ENCODE results near the gene GNL3L. TPM values are rescaled to one million over a fixed set of nuclear protein-coding genes. Genes with fewer than 3 reads are reported as not detected.

GNL3L gene
- total and polyA plus RNA-seq, 2 of the 13 experiments (the other 11 are each of a cell fraction or from before 2014, with no cell fraction given): 12.1 to 32.6 TPM

GRCh38 chrX:54530357-54530900, 410 bp downstream of the GNL3L start (continued):
- no peak for TF ChIP-seq PBX3 (CRISPR knock-in tag; IDR thresholded peaks at IDR 0.05; ENCODE audit: borderline replicate concordance)
- peak; percentile 65; the same call in 1 of the 2 replicates for TF ChIP-seq ARID4A (CRISPR knock-in tag; IDR thresholded peaks at IDR 0.05; ENCODE audit: borderline replicate concordance)
- TF ChIP-seq TAF1 (CRISPR knock-in tag; IDR thresholded peaks at IDR 0.05): peak; percentile 16; the same call in 1 of the 2 replicates
- TF ChIP-seq ZNF772 (CRISPR knock-in tag; IDR thresholded peaks at IDR 0.05): no peak
- TF ChIP-seq GABPA (IDR thresholded peaks at IDR 0.05; ENCODE audit: low read depth, low read length): no peak
- TF ChIP-seq GABPA (CRISPR knock-in tag; IDR thresholded peaks at IDR 0.05; ENCODE audit: low read depth): peak; percentile 45
- no peak for TF ChIP-seq ZUFSP (CRISPR knock-in tag; IDR thresholded peaks at IDR 0.05; ENCODE audit: borderline replicate concordance)
- peak; percentile 53 for TF ChIP-seq ASH2L (IDR thresholded peaks at IDR 0.05; ENCODE audit: insufficient read length, low read depth, low read length)
- TF ChIP-seq TBX2 (CRISPR knock-in tag; IDR thresholded peaks at IDR 0.05; ENCODE audit: borderline replicate concordance): 0 out of 2 replicates have a peak, but pooled peaks have one; percentile 19
- TF ChIP-seq MXD1 (CRISPR knock-in tag; IDR thresholded peaks at IDR 0.05): peak; percentile 47; the same call in 1 of the 2 replicates
